ENCODE data around the gene KIAA1755. TPM values are rescaled to one million over a fixed set of nuclear protein-coding genes. Genes with fewer than 3 reads are reported as not detected.

Gene KIAA1755
- total and polyA plus RNA-seq, 10 of the 15 experiments (the other 5 are each of a cell fraction or from before 2014, with no cell fraction given) = not detected

DNA sequence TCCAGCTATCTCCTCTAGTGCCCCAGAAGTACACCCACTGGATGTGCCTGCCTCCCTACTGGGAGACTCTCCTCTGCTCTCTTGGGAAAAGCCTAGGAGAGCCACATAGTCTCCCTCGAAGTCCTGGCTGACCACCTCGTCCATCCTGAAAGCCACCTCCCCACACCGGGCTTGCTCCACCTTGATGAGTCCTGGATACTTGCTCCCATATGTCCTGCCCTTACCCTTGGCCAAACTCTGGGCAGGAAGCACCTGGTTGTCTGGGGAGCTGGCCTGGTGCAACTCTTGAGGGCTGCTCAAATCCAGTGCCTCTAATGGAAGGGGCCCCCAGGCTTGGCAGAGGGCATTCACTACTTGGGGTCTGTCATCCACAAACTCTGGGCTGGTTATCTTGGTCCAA is 19.3 kb downstream of the KIAA1755 start:
- BruUV-seq (replicated peaks) = no TSS peak
- ChIA-PET RAD21 (ENCODE audit: unreplicated experiment) (no interaction called here), SMC1A (ENCODE audit: uncharacterized antibody, unreplicated experiment) (no interaction called here), CTCF (no interaction called here), POLR2A (no interaction called here)
- 21% methylated on average over 3 of the region's 3 CpGs for whole genome bisulfite sequencing (ENCODE audit: insufficient coverage, insufficient replicate concordance, low lambda C conversion rate, missing lambda C conversion rate)
- no peak overlapping the region for H3K4me3 ChIP-seq
- no peak overlapping the region for H3K9ac ChIP-seq (ENCODE audit: control insufficient read depth, insufficient read depth, low read length)
- H3K9me3 ChIP-seq (replicated peaks; ENCODE audit: control insufficient read depth, insufficient read depth, low read length) = peaks cover 13% of the 10 kb centered on the region; the same call in 2 of the 3 replicates
- no peak overlapping the region for H2AFZ ChIP-seq (ENCODE audit: control insufficient read depth, low read depth, low read length)
- no peak for DNase-seq (ENCODE audit: low read depth, low spot score)
- H3K79me2 ChIP-seq (ENCODE audit: control insufficient read depth, insufficient read depth, low read length) = no peaks in the 10 kb centered on the region
- H3K27me3 ChIP-seq (replicated peaks in 1 of 2; ENCODE audit: control insufficient read depth in 2 of 2, insufficient read depth in 2 of 2, low read length in 1 of 2) = no peaks in the 10 kb centered on the region
- H3K27ac ChIP-seq (ENCODE audit: control insufficient read depth, insufficient read depth) = no peak overlapping the region
- H3K4me2 ChIP-seq (ENCODE audit: control insufficient read depth, insufficient read depth) = no peak overlapping the region
- intact Hi-C loops (cut with micrococcal nuclease; ENCODE audit: unreplicated experiment) = no loop called here
- TF ChIP-seq, protein P1, sequence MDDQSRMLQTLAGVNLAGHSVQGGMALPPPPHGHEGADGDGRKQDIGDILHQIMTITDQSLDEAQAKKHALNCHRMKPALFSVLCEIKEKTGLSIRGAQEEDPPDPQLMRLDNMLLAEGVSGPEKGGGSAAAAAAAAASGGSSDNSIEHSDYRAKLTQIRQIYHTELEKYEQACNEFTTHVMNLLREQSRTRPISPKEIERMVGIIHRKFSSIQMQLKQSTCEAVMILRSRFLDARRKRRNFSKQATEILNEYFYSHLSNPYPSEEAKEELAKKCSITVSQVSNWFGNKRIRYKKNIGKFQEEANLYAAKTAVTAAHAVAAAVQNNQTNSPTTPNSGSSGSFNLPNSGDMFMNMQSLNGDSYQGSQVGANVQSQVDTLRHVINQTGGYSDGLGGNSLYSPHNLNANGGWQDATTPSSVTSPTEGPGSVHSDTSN (IDR thresholded peaks at IDR 0.05; ENCODE audit: insufficient replicate concordance, low read depth, low read length) = no peak
- TF ChIP-seq, protein P2, sequence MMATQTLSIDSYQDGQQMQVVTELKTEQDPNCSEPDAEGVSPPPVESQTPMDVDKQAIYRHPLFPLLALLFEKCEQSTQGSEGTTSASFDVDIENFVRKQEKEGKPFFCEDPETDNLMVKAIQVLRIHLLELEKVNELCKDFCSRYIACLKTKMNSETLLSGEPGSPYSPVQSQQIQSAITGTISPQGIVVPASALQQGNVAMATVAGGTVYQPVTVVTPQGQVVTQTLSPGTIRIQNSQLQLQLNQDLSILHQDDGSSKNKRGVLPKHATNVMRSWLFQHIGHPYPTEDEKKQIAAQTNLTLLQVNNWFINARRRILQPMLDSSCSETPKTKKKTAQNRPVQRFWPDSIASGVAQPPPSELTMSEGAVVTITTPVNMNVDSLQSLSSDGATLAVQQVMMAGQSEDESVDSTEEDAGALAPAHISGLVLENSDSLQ (IDR thresholded peaks at IDR 0.05) = no peak
- no peak for TF ChIP-seq ZZZ3 (IDR thresholded peaks at IDR 0.05; ENCODE audit: control insufficient read depth, insufficient read length, low read depth)
- TF ChIP-seq BMI1 (IDR thresholded peaks at IDR 0.05; ENCODE audit: borderline replicate concordance) = no peak
- no peak for TF ChIP-seq SUPT20H (IDR thresholded peaks at IDR 0.05; ENCODE audit: borderline replicate concordance, control insufficient read depth, low read depth, low read length)
- no peak for FAIRE-seq
- no peaks in the 10 kb centered on the region for H3K4me1 ChIP-seq (ENCODE audit: control insufficient read depth, insufficient read depth, low read length)
- ATAC-seq = no peak
- H3K36me3 ChIP-seq (ENCODE audit: control insufficient read depth in 2 of 2, insufficient read depth in 2 of 2, low read length in 1 of 2) = no peaks in the 10 kb centered on the region
- in situ Hi-C loops (cut with MboI) = no loop called here
- H4K20me1 ChIP-seq (ENCODE audit: control insufficient read depth, insufficient read depth) = no peaks in the 10 kb centered on the region

Data from GM12878 (cell line).